GM21619 (cell line): ENCODE data around the gene PXMP2.

ENCODE experiments used
- ATAC-seq: cut with Tn5 transposase; IDR thresholded peaks from one replicate; pipeline ENCODE4 v1.9.1; 2021; ENCODE audit not compliant: unreplicated experiment

Gene PXMP2

GRCh38 chr12:132660052-132660451, 27.3 kb upstream of the PXMP2 start:
- no peak for ATAC-seq

- ATAC-seq, result no peak
Measured at GRCh38 chr12:132660996-132661395, 26.4 kb upstream of the PXMP2 start.

- ATAC-seq, result no peak
Measured at GRCh38 chr12:132661972-132662371, 25.4 kb upstream of the PXMP2 start.

- ATAC-seq, result no peak
Measured at GRCh38 chr12:132662901-132663755, 24.3 kb upstream of the PXMP2 start.

GRCh38 chr12:132664206-132665148, 22.9 kb upstream of the PXMP2 start:
- ATAC-seq, result no peak

- ATAC-seq, result no peak
Measured at GRCh38 chr12:132665149-132665491, 22.3 kb upstream of the PXMP2 start.

- ATAC-seq, result no peak
Measured at GRCh38 chr12:132665794-132666193, 21.6 kb upstream of the PXMP2 start.

- ATAC-seq, result no peak
Measured at GRCh38 chr12:132668191-132669088, 18.9 kb upstream of the PXMP2 start.

GRCh38 chr12:132669166-132669879, 18.1 kb upstream of the PXMP2 start:
- ATAC-seq, result no peak

- ATAC-seq, result no peak
Measured at GRCh38 chr12:132672116-132672515, 15.3 kb upstream of the PXMP2 start.

- no peak for ATAC-seq
Measured at GRCh38 chr12:132672678-132673077, 14.7 kb upstream of the PXMP2 start.

GRCh38 chr12:132673288-132674179, 13.9 kb upstream of the PXMP2 start:
- ATAC-seq, result no peak

GRCh38 chr12:132674561-132674960, 12.8 kb upstream of the PXMP2 start:
- ATAC-seq, result no peak

GRCh38 chr12:132675757-132676432, 11.5 kb upstream of the PXMP2 start:
- no peak for ATAC-seq

- ATAC-seq, result no peak
Measured at GRCh38 chr12:132677492-132677891, 9.9 kb upstream of the PXMP2 start.

- no peak for ATAC-seq
Measured at GRCh38 chr12:132685400-132685799, 2.0 kb upstream of the PXMP2 start.

GRCh38 chr12:132686825-132687210, 569 bp upstream of the PXMP2 start:
- ATAC-seq, result peak; percentile 17

- no peak for ATAC-seq
Measured at GRCh38 chr12:132689227-132689626, 1.8 kb downstream of the PXMP2 start.

- ATAC-seq, result no peak
Measured at GRCh38 chr12:132690112-132690511, 2.7 kb downstream of the PXMP2 start.
